DMS53 treated with DMSO at 0.1 percent for 48 hours (cell line): ENCODE results near the gene LRRC4C.
"Not testable (repeated sequence)": the region's sequence is repeated elsewhere in the genome, so short reads cannot be mapped to it uniquely, and the experiment has no call there.

Source experiments
- DNase-seq: peaks from one replicate; lab custom pipeline; 2025; ENCODE audit not compliant: unreplicated experiment; lab: John Stamatoyannopoulos, UW

Gene LRRC4C

GRCh38 chr11:40190294-40190693 lies 1269.2 kb downstream of the LRRC4C start:
- no peak for DNase-seq

- DNase-seq = peak; percentile 74
Observed at GRCh38 chr11:40188848-40189247, 1270.6 kb downstream of the LRRC4C start.

- DNase-seq = no peak
Observed at GRCh38 chr11:40187295-40187694, 1272.2 kb downstream of the LRRC4C start.

GRCh38 chr11:40186437-40187263 lies 1272.8 kb downstream of the LRRC4C start:
- DNase-seq = peak; percentile 90

GRCh38 chr11:40185793-40186192 lies 1273.7 kb downstream of the LRRC4C start:
- DNase-seq = no peak

- DNase-seq = no peak
Observed at GRCh38 chr11:40183073-40184064, 1276.1 kb downstream of the LRRC4C start.

- no peak for DNase-seq
Observed at GRCh38 chr11:40179541-40179940, 1279.9 kb downstream of the LRRC4C start.

GRCh38 chr11:40178470-40178869 lies 1281.0 kb downstream of the LRRC4C start:
- DNase-seq = no peak

- DNase-seq = no peak
Observed at GRCh38 chr11:40175980-40176379, 1283.5 kb downstream of the LRRC4C start.

GRCh38 chr11:40170078-40170477 lies 1289.4 kb downstream of the LRRC4C start:
- peak; percentile 43 for DNase-seq

GRCh38 chr11:40168414-40168813 lies 1291.0 kb downstream of the LRRC4C start:
- no peak for DNase-seq

GRCh38 chr11:40167805-40168204 lies 1291.6 kb downstream of the LRRC4C start:
- not testable (repeated sequence) for DNase-seq

GRCh38 chr11:40166892-40167291 lies 1292.6 kb downstream of the LRRC4C start:
- no peak for DNase-seq

GRCh38 chr11:40162901-40163883 lies 1296.3 kb downstream of the LRRC4C start:
- no peak for DNase-seq

- no peak for DNase-seq
Observed at GRCh38 chr11:40161854-40162410, 1297.5 kb downstream of the LRRC4C start.

GRCh38 chr11:40160418-40160817 lies 1299.0 kb downstream of the LRRC4C start:
- DNase-seq = no peak

- DNase-seq = no peak
Observed at GRCh38 chr11:40149721-40150120, 1309.7 kb downstream of the LRRC4C start.

GRCh38 chr11:40140560-40140959 lies 1318.9 kb downstream of the LRRC4C start:
- DNase-seq = no peak

GRCh38 chr11:40139536-40139935 lies 1319.9 kb downstream of the LRRC4C start:
- no peak for DNase-seq

GRCh38 chr11:40139066-40139465 lies 1320.4 kb downstream of the LRRC4C start:
- DNase-seq = no peak
